Spinal cord (tissue), 10 donors: Measurements from ENCODE around the gene INAFM2. TPM values are rescaled to one million over a fixed set of nuclear protein-coding genes. Genes with fewer than 3 reads are reported as not detected.

Experiments used
- DNase-seq, 6 donors: peaks; one replicate each; pipeline versions ENCODE4 v3.0.0 to v3.0.0-alpha.2; 2013 to 2015; ENCODE audit warnings: low spot score in 6 of 6, low read depth in 4 of 6
- H3K27ac ChIP-seq: one replicate; pipeline ENCODE4 v1.5.1; 2013; ENCODE audit warnings: low read depth, low read length, control low read depth
- H3K27me3 ChIP-seq: one replicate; pipeline ENCODE4 v1.6.1; 2013; ENCODE audit warnings: low read length; ENCODE audit not compliant: control insufficient read depth, insufficient read depth
- H3K36me3 ChIP-seq: one replicate; pipeline ENCODE4 v1.6.1; 2013; ENCODE audit warnings: low read length; ENCODE audit not compliant: control insufficient read depth, insufficient read depth
- H3K4me1 ChIP-seq: one replicate; pipeline ENCODE4 v1.6.1; 2013; ENCODE audit warnings: low read length; ENCODE audit not compliant: control insufficient read depth, insufficient read depth
- H3K4me3 ChIP-seq: one replicate; pipeline ENCODE4 v1.5.1; 2013; ENCODE audit warnings: low read depth, low read length, control low read depth
- H3K9me3 ChIP-seq: one replicate; pipeline ENCODE4 v1.6.1; 2013; ENCODE audit warnings: low read length; ENCODE audit not compliant: control insufficient read depth, insufficient read depth
- WGBS: methylation state at CpG from one replicate; pipeline ENCODE4 v1.1.5; 2013; ENCODE audit warnings: missing lambda C conversion rate; ENCODE audit not compliant: insufficient coverage; 5-methylcytosine and 5-hydroxymethylcytosine counted together
- polyA plus RNA-seq, 2 donors: library from polyadenylated mRNA; unstranded; fragments of 120-200 nt; gene quantifications; one replicate each; pipeline ENCODE4 v1.2.1, GENCODE V29; 2013; ENCODE audit not compliant: insufficient read length in 2 of 2
- total RNA-seq, 2 donors: library from RNA; depleted of rRNA in 1 of 2; stranded (reverse); fragments of 120-200 nt in 1 of 2; fragments of >200 nt in 1 of 2; gene quantifications; one replicate each; pipeline versions ENCODE4 v1.2.3 to v1.2.4, GENCODE V29; 2013 to 2014
- donor health status: healthy.

Gene INAFM2
- total and polyA plus RNA-seq, 4 donors: 17.0 to 29.6 (median 23.3) TPM

DNA sequence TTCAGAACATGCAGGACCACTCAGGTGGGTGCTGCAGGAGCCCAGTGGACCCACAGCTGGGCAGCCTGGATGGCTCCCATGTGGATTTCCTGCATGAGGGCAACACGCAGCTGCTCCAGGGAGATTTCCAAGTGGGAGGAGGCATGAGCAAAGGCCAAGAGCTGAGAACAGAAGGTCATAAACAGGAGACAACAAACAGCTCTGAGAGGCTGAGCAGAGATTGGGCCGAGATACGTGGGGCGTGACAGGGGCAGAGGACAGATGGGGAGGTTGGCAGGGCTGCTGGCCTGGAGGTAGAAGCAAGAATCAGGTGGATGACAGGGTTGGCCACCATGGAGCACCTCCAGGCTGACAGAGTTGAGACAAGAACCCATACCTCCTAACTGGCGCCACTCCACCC, 30.2 kb downstream of the INAFM2 start:
- peaks cover 31% of the 10 kb centered on the region for H3K4me1 ChIP-seq
- DNase-seq: no peak
- no peak overlapping the region for H3K27ac ChIP-seq
- no peak overlapping the region for H3K4me3 ChIP-seq
- H3K9me3 ChIP-seq: no peaks in the 10 kb centered on the region
- H3K36me3 ChIP-seq: no peaks in the 10 kb centered on the region
- H3K27me3 ChIP-seq: no peaks in the 10 kb centered on the region
- WGBS: 68% methylated on average over 5 of the region's 5 CpGs

DNA sequence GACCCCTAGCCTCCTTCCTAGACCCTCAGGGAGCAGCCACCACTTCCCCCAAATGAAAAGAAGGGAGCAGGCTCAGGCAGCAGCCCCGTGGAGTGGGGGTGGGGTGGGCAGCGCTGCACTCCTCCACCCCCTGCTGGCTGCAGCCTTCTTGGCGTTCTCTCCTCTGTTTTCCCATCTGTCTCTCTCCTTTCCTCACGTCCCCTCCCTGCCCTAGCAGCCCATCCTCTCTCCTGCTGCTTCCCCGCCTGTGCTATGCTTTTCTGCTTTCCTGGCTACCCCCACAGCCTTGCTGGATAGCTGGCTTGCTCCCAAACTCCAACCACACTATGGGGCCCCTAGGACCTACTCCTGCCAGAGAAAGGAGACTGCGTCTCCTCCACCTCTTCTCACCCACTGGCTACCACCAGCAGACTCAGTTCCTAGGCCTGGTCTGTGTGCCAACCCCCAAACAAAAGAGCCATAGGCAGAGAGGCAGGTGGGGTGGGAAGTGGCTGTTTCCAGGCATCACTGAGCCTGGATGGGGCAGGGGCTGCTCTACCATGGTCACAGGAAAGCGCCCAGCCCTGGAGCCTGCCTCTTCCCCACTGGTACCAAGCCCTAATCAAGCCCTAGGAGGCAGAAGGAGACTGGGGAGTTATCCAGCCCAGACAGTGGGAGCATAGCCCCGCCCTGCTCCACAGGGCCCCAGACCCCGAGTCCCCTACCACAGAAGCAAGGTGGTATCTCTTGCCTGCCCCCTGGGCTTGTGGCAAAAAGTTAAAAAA, 31.1 kb downstream of the INAFM2 start:
- no peaks in the 10 kb centered on the region for H3K36me3 ChIP-seq
- peak in 2 of 6 donors; percentile 92 to 96 for DNase-seq
- WGBS: 16% methylated on average over 5 of the region's 9 CpGs
- H3K4me1 ChIP-seq: peaks cover 38% of the 10 kb centered on the region
- no peak overlapping the region for H3K27ac ChIP-seq
- no peaks in the 10 kb centered on the region for H3K27me3 ChIP-seq
- H3K4me3 ChIP-seq: no peak overlapping the region
- no peaks in the 10 kb centered on the region for H3K9me3 ChIP-seq

DNA sequence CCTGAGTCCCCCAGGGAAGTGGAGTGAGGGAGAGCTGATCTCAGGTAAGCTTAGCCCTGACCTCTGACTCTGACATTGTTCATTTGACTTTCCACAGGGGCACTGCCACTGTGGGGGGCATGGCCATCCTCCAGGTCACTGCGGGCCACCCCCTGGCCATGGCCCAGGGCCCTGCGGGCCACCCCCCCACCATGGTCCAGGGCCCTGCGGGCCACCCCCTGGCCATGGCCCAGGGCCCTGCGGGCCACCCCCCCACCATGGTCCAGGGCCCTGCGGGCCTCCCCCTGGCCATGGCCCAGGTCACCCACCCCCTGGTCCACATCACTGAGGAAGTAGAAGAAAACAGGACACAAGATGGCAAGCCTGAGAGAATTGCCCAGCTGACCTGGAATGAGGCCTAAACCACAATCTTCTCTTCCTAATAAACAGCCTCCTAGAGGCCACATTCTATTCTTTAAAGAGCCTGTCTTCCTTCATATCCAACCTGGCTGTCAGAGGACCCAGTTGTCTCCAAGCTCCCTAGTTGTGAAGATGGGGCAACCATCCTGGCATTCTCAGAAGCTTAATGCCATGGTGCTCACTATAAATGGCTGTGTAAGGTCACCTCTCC, 32.6 kb downstream of the INAFM2 start:
- Histone ChIP-seq H3K36me3 (peaks cover 3% of the 10 kb centered on the region), H3K9me3 (no peaks in the 10 kb centered on the region), H3K27ac (no peak overlapping the region), H3K4me1 (peaks cover 41% of the 10 kb centered on the region), H3K27me3 (no peaks in the 10 kb centered on the region), H3K4me3 (no peak overlapping the region)
- WGBS: 100% methylated on average over 1 of the region's 5 CpGs
- DNase-seq: no peak

DNA sequence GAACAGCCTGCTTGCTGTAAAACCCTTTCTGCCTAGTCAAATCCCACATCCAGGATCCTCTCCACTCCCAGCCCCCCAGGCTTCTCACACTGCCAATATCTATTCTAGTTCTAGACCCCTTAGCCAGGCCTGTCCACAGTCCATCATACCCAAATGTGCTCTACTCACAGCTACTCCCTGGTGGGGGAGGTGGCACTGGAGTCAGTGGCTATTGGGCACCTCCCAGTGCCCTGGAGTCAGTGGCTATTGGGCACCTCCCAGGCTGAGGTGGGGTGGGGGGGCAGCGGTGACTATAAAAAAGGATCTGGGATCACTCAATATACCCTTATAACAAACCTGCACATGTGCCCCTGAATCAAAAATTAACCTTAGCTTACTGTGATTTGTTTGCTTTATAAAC, 33.8 kb downstream of the INAFM2 start:
- no peak overlapping the region for H3K4me3 ChIP-seq
- peaks cover 41% of the 10 kb centered on the region for H3K4me1 ChIP-seq
- H3K27me3 ChIP-seq: no peaks in the 10 kb centered on the region
- no peak for DNase-seq
- no peak overlapping the region for H3K27ac ChIP-seq
- no peaks in the 10 kb centered on the region for H3K9me3 ChIP-seq
- no CpG with 5 or more reads among the region's 1 CpG for WGBS
- peaks cover 8% of the 10 kb centered on the region for H3K36me3 ChIP-seq

DNA sequence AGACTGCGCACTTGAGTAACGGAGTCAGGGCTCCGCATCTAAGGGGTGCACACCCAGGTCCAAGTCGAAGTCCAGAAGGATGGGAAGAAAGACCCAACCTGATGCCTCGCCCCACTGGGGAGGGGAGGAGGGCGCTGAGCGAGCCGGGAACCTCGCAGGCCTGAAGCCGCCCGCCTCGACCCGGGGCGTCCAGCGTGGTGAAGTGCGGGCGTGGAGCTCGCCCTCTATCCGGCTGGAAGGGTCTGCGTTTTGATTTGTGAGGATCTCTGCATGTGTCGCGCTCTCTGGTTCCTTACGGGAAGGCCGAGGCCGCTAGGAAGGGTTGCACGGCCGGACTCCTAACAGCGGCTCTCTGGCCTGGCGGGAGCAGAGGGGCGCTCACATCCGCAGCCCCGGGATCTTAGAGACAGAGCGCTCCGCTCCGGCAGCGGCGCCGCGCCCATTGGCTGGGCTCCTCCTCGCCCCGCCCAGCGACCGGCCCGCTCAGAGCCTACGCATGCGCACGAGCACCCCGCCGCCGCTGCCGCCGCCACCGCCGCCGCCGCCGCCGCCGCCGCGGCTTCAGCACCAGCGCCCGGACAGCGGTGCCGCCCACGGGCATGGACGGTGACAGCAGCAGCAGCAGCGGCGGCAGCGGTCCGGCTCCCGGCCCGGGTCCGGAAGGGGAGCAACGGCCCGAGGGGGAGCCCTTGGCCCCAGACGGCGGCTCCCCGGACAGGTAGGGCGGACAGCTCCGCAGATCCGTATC, 34.4 kb downstream of the INAFM2 start, which contains the start of gene DISP2:
TSS of gene DISP2 (plus strand) at position 497 of the 748 bp plus-strand sequence. CDS start at position 600, 103 bp downstream.
- H3K27ac ChIP-seq: peak within 1 kb of the TSS; percentile 55
- H3K4me3 ChIP-seq: peak within 1 kb of the TSS; percentile 60
- under 1% methylated on average over 80 of the region's 82 CpGs for WGBS
- peaks cover 8% of the 10 kb centered on the region for H3K36me3 ChIP-seq
- H3K9me3 ChIP-seq: no peaks in the 10 kb centered on the region
- peaks cover 41% of the 10 kb centered on the region for H3K4me1 ChIP-seq
- DNase-seq: peak in 5 of 6 donors; percentile 74 to 97 (median 82)
- H3K27me3 ChIP-seq: no peaks in the 10 kb centered on the region

DNA sequence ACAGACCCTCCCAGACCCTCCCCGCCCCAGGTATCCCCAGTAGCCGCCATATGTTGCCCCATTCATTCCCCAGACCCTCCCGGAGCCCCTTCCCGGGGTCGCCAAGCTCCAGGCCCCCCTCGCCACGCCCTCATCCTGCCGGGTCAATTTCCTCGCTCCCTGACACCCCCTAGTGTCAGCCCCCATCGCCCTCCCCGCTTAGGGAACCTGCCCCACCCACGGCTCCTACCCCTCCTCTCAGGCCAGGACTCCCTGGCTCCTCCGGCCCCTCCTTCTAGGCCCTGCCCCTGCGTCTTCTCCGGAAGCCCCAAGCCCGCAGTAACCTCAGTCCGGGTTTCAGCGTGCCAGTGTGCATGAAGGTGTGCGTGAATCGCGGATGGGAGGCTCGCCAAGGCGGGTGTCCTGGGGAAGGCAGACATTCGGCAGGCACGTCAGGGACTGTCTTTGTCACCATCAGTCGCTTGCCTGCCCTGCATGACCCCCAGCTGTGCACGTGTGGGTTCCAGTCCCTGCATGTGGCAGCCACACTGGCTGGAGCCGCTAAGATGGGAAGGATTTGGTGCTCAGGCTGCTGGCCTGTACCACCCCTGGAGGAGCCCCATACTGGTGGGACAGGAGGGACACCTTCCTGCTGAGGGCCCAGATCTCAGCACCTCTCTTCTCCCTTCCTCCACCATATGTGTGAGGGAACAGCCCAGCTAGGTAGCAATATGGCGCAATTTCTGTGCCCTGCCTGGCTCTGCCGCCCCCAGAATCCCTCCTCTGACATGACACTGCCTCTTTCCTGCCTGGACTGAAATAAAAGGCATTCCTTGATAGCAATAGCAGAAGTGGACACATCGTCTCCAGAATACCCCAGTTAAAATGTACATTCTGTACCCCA, 35.2 kb downstream of the INAFM2 start:
- peak in 2 of 6 donors; percentile 62 to 76 for DNase-seq
- no peak overlapping the region for H3K27ac ChIP-seq
- peaks cover 37% of the 10 kb centered on the region for H3K4me1 ChIP-seq
- no peaks in the 10 kb centered on the region for H3K9me3 ChIP-seq
- peaks cover 12% of the 10 kb centered on the region for H3K36me3 ChIP-seq
- H3K27me3 ChIP-seq: no peaks in the 10 kb centered on the region
- peak overlapping the region; percentile 48 for H3K4me3 ChIP-seq
- WGBS: 6% methylated on average over 29 of the region's 31 CpGs

DNA sequence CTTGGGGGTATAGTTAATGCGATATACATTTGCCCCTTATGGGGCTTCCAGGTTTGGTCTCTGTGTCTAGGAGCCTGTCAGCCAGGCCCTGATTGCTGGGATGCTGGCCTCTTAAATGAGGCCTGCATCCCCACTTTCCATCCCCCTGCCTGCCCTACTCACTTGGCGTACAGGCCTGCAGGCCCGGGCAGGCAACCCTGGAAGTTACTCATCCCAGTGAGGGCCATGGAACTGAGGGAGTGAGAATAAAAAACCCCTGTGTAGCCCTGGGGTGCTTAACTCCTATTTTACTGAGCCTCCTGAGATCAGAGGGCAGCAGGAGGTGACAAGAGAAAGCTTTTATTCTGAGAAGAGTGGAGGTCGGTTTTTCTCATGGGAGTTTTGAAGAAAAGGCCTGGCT, 36.5 kb downstream of the INAFM2 start:
- no peaks in the 10 kb centered on the region for H3K9me3 ChIP-seq
- H3K36me3 ChIP-seq: peaks cover 25% of the 10 kb centered on the region
- 87% methylated on average over 3 of the region's 4 CpGs for WGBS
- peaks cover 24% of the 10 kb centered on the region for H3K4me1 ChIP-seq
- DNase-seq: no peak
- H3K27ac ChIP-seq: no peak overlapping the region
- H3K4me3 ChIP-seq: no peak overlapping the region
- H3K27me3 ChIP-seq: no peaks in the 10 kb centered on the region

DNA sequence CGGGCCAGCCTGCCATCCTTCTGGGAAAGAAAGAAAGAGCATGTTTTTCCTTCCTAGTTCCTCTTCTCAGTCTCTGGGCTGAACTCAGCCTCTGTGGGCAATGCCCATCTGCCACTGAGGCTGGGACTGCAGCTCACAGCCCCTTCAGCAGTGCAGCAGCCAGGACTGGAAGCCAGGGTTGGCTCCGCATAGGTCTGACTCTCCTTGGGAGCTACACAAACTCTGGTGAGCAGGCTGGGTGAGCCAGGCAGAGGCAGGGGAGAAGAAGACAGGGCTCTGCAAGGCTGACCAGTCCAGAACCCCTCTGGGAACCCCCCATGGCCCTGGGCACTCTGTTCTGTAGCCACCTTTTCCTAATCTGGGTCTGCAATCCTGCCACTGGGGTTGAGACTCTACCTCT, 38.1 kb downstream of the INAFM2 start:
- Histone ChIP-seq H3K4me1 (peaks cover 33% of the 10 kb centered on the region), H3K9me3 (no peaks in the 10 kb centered on the region), H3K27me3 (no peaks in the 10 kb centered on the region), H3K4me3 (no peak overlapping the region), H3K27ac (no peak overlapping the region), H3K36me3 (peaks cover 35% of the 10 kb centered on the region)
- no peak for DNase-seq
- 79% methylated on average over 2 of the region's 2 CpGs for WGBS

DNA sequence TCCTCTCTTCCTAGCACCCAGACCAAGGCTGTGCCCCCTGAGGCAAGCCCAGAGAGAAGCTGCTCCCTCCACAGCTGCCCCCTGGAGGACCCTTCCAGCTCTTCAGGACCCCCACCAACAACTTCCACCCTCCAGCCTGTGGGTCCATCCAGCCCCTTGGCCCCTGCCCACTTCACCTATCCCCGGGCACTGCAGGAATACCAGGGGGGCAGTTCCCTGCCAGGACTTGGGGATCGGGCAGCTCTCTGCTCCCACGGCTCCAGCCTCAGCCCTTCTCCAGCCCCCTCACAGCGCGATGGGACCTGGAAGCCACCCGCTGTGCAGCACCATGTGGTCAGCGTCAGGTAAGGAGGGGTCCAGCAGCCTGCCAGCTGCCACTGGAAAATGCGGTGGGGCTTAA, 40.1 kb downstream of the INAFM2 start:
- Histone ChIP-seq H3K4me1 (peaks cover 38% of the 10 kb centered on the region), H3K36me3 (peaks cover 51% of the 10 kb centered on the region), H3K27ac (no peak overlapping the region), H3K27me3 (no peaks in the 10 kb centered on the region), H3K9me3 (no peaks in the 10 kb centered on the region), H3K4me3 (no peak overlapping the region)
- DNase-seq: no peak
- 77% methylated on average over 8 of the region's 8 CpGs for WGBS
